HG03045 (cell line): ENCODE measurements around the gene PDHB.

Experiments used
- ATAC-seq: cut with Tn5 transposase; IDR thresholded peaks from one replicate; pipeline ENCODE4 v1.9.1; 2021; ENCODE audit warnings: mild to moderate bottlenecking, moderate library complexity; ENCODE audit not compliant: unreplicated experiment

PDHB gene

DNA sequence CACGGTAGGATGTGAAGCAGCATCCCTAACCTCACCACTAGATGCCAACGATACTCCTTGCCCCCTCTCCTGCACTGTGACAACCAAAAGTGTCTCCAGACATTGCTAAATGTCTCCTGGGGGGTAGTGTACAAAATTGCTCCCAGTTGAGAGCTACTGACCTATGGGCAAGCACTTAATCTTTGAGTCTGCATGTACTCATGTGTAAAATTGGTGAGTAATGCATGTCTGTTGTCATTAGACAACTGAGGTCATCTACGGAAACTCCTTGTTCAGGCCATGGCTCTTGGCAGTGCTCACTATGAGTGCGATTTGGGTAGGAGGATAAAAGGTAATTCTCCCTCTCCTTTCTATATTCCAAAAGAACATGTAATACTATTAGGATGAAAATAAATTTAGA, 29.2 kb downstream of the PDHB start:
- no peak for ATAC-seq

- ATAC-seq, result no peak
Measured at GRCh38 chr3:58403513-58404109, 30.0 kb downstream of the PDHB start.

DNA sequence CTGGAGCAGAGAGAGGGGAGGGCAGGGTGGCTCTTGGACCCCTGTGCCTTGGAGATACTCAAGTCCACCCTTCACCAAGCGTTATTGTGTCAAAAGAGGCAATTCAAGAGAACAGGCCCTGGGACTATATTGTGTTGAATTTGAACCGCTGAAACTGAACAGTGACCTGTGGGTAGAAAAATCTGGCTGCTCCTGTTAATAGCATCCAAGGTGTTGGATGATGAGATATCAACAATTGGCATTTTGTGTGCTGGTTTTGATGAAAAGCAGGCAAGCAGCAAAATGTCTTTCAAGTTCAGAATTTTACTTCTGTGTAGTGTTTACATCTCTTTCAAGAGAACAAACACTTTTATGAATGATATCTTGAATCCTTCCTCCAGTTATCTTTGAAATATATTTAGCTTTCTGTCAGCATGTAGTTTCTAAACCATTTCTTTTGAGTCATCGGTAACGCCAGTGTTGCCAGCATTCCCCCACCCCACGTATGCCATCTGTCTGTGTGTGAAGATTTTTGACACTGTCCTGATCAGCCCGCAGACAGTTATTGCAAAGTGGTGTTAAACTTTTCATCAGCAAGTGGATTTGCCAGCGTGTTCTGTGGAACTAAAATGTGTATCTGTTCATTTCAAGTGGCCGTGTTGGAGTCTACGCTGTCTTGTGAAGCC, 34.8 kb downstream of the PDHB start:
- ATAC-seq, result no peak

DNA sequence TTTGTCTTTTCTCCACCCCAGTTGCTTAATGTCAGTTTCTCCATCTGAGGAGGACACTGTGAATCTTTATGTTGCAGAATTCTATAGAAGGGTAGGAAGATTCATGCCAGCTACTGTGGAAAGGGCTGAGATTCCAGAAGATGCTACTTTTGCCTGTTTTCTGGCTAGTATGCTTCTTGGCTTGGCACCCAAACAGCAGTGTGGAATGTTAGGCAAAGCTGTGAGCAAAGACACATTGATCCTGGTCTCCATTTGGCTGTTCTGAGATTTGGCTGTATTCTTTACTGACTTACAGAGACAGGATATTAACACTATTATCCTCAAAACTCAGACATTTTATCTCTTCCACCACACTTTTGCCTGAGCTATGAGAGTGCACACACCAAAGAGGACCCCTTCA, 39.3 kb downstream of the PDHB start:
- no peak for ATAC-seq

DNA sequence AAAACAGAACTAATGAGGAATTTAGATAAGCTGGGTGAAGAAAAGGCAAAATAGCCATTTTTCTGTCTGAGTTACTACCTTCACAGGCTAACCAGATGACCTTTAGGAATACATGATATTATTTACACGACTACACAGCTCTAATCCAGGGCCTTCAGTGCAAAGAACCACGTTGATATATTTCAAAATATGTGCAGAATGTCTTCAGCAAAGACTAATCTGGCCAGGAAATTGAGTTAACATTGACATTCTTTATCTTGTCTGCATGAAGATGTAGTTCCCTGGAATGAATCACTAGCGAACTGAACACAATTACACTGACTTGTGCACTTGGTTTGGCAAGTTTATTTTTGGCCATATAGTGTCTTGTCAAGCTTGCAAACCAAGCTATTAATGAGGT, 41.5 kb downstream of the PDHB start:
- ATAC-seq, result no peak

- ATAC-seq, result no peak
Measured at GRCh38 chr3:58391156-58391865, 42.3 kb downstream of the PDHB start.

DNA sequence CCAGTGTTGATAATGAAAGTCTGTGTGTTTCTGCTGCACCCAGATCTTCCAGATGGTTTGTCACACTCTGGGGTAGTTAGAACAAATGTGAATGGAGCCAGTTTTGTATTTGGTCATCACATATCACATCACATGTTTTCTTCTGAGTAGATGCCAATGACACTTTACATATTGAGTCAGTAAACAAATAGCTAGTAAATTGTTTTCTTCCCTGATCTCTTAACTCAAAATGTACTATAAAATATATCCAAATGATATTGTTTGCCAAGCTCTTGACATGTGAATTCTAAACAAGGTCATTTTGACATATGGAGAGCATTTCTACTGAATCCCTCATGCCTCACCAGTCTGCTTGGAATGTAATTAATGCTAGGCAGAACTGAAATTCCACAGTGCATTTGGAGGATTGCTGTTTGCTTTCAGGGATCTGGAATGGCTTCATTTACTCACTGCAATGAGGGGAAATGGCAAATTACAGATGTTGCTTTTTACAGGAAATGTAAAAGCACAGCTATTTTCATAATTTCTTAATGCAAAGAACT, 45.0 kb downstream of the PDHB start:
- ATAC-seq, result no peak

DNA sequence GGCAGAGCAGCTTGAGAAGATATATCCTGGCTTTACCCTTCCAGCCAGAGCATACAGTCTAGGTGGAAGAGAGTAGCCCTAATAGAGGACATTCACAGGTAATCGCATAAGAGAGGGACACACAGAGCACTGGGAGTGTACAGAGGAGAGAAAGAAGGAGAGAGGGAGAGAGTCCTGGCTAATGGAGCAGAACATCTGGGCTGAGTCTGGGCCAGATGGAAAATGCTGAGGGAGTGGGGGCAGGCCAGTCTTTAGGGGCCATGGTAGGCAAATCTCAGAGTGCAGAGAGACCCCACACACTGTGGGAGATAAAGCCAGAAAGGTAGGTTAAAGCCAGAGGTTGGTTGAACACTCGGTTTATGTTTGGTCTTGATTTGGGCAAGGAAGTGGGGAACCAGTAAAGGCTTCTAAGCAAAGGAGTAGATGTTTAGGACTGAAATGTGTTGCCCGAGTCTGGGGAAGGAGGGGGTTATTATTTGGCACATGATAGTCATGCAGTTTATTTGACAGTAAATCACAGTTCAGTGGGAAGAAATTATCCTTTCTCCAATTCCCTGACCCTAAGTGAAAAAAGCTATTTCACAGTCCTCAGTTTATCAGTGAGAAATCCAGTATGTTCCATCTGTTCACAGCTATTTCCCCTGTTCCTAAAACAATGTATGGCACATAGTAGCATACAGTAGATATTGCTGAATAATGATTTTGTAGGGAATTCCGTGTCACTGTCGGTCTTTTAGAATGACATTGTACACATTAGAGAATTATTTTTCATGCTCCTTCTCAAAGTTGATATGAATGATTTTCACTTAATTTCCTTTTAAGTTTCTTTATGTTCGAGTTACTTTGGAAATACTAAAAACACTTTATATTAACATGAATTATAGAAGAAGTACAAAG, 45.7 kb downstream of the PDHB start:
- ATAC-seq, result no peak

GRCh38 chr3:58386626-58387365, 46.8 kb downstream of the PDHB start:
- ATAC-seq, result no peak

DNA sequence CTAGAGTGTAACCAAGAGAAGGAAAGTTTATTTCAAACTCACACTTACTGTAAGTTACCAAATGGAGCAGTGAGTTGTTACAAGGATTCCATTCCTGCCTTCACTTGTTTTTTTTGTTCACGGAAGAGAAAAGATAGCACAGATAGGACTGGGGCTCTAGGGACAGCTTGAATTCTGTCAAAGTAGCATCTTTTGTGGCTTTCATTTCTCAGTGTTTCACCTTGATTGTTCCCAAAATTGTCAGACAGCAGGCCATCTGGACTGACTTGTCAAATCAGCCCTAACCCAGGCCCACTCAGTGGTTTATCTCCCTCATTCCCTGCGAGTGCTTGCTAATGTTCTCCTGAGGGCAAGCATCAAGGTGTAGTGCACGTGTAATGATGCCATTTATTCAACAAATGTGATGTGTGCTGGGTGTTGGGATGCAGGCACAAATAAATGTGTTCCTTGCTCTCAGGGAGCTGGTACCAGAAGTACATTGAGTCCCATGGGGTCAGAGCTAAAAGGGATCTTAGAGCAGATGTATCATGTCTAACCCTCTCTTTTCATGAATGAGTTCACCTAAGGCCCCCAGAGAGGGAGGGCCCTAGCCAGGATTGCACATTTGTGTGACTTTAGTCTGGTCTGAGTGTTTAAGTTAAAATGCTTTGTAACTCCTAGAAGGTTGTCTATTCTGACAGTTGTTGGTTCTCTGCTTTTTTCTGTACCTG, 49.1 kb downstream of the PDHB start:
- ATAC-seq, result no peak

- no peak for ATAC-seq
Measured at GRCh38 chr3:58383904-58384303, 49.7 kb downstream of the PDHB start.

GRCh38 chr3:58383476-58383875, 50.2 kb downstream of the PDHB start:
- ATAC-seq, result no peak

GRCh38 chr3:58379351-58380073, 54.1 kb downstream of the PDHB start:
- no peak for ATAC-seq

DNA sequence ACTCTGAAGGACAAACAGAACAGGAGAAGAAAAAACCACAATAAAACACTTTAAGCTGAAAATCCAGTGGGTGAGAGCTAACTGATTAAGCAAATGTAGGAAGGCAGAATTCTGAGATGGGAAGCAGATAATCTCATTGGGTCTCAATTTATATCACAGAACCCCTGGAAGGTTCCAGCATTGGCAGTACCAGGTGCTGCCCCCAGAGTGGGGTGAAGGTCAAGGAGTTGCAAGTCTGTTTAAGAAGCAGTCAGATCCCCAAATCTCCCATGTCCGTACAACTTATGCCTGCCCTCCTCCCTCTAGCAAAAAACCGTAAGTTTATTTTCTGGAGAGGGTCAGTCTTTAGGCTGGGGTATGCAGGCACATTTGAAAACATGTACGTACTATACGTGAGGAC, 55.9 kb downstream of the PDHB start:
- ATAC-seq, result no peak
